ENCODE measurements around the gene GSTCD.

The GSTCD gene

GRCh38 chr4:105837037-105837436 lies 128.5 kb downstream of the GSTCD start:
- TF ChIP-seq EZH2phosphoT487 (IDR thresholded peaks at IDR 0.05; ENCODE audit: borderline replicate concordance): no peak
- no peak for TF ChIP-seq CTCF (conservative IDR thresholded peaks at IDR 0.05; ENCODE audit: low read length)
- H3K36me3 ChIP-seq (ENCODE audit: insufficient read depth, low read length): no peaks in the 10 kb centered on the region
- no peaks in the 10 kb centered on the region for H4K20me1 ChIP-seq (ENCODE audit: insufficient read depth, low read length, poor library complexity, severe bottlenecking)
- no peak overlapping the region for H3K4me3 ChIP-seq (ENCODE audit: low read length, poor library complexity, severe bottlenecking)
- H3K79me2 ChIP-seq (ENCODE audit: insufficient read depth, low read length): no peaks in the 10 kb centered on the region
- no peaks in the 10 kb centered on the region for H3K27me3 ChIP-seq (ENCODE audit: insufficient read depth, low read length, poor library complexity, severe bottlenecking)
- no peaks in the 10 kb centered on the region for H3K9me3 ChIP-seq (ENCODE audit: insufficient read depth, low read depth, low read length)
- H3K4me1 ChIP-seq (ENCODE audit: insufficient read depth, low read length, poor library complexity, severe bottlenecking): no peaks in the 10 kb centered on the region
- no peak overlapping the region for H2AFZ ChIP-seq (ENCODE audit: low read length)
- no peaks in the 10 kb centered on the region for H3K9me2 ChIP-seq (replicated peaks; ENCODE audit: low read depth, low read length)
- no peak overlapping the region for H3K4me2 ChIP-seq (ENCODE audit: low read depth, low read length, poor library complexity, severe bottlenecking)
- no peaks in the 10 kb centered on the region for H3F3A ChIP-seq (ENCODE audit: low read depth)
- H3K9ac ChIP-seq (ENCODE audit: low read depth, low read length, poor library complexity, severe bottlenecking): no peak overlapping the region

GRCh38 chr4:105838082-105838481 lies 129.5 kb downstream of the GSTCD start:
- Histone ChIP-seq H4K20me1 (ENCODE audit: insufficient read depth, low read length, poor library complexity, severe bottlenecking) (no peaks in the 10 kb centered on the region), H3F3A (ENCODE audit: low read depth) (no peaks in the 10 kb centered on the region), H3K4me1 (ENCODE audit: insufficient read depth, low read length, poor library complexity, severe bottlenecking) (no peaks in the 10 kb centered on the region), H3K36me3 (ENCODE audit: insufficient read depth, low read length) (no peaks in the 10 kb centered on the region), H3K4me2 (ENCODE audit: low read depth, low read length, poor library complexity, severe bottlenecking) (no peak overlapping the region), H3K9me2 (replicated peaks; ENCODE audit: low read depth, low read length) (no peaks in the 10 kb centered on the region), H3K9ac (ENCODE audit: low read depth, low read length, poor library complexity, severe bottlenecking) (no peak overlapping the region), H3K9me3 (ENCODE audit: insufficient read depth, low read depth, low read length) (no peaks in the 10 kb centered on the region), H3K79me2 (ENCODE audit: insufficient read depth, low read length) (no peaks in the 10 kb centered on the region), H2AFZ (ENCODE audit: low read length) (no peak overlapping the region), H3K4me3 (ENCODE audit: low read length, poor library complexity, severe bottlenecking) (no peak overlapping the region), H3K27me3 (ENCODE audit: insufficient read depth, low read length, poor library complexity, severe bottlenecking) (no peaks in the 10 kb centered on the region)
- TF ChIP-seq EZH2phosphoT487 (IDR thresholded peaks at IDR 0.05; ENCODE audit: borderline replicate concordance): no peak
- no peak for TF ChIP-seq CTCF (conservative IDR thresholded peaks at IDR 0.05; ENCODE audit: low read length)

GRCh38 chr4:105840426-105841174 lies 132.0 kb downstream of the GSTCD start:
- TF ChIP-seq CTCF (conservative IDR thresholded peaks at IDR 0.05; ENCODE audit: low read length) (no peak), EZH2phosphoT487 (IDR thresholded peaks at IDR 0.05; ENCODE audit: borderline replicate concordance) (no peak)

More at GRCh38 chr4:105840426-105841174, 132.0 kb downstream of the GSTCD start:
- Histone ChIP-seq H4K20me1 (ENCODE audit: insufficient read depth, low read length, poor library complexity, severe bottlenecking) (no peaks in the 10 kb centered on the region), H2AFZ (ENCODE audit: low read length) (no peak overlapping the region), H3K4me3 (ENCODE audit: low read length, poor library complexity, severe bottlenecking) (no peak overlapping the region), H3F3A (ENCODE audit: low read depth) (no peaks in the 10 kb centered on the region), H3K79me2 (ENCODE audit: insufficient read depth, low read length) (no peaks in the 10 kb centered on the region), H3K27me3 (ENCODE audit: insufficient read depth, low read length, poor library complexity, severe bottlenecking) (no peaks in the 10 kb centered on the region), H3K9me2 (replicated peaks; ENCODE audit: low read depth, low read length) (no peaks in the 10 kb centered on the region), H3K9me3 (ENCODE audit: insufficient read depth, low read depth, low read length) (no peaks in the 10 kb centered on the region), H3K4me1 (ENCODE audit: insufficient read depth, low read length, poor library complexity, severe bottlenecking) (no peaks in the 10 kb centered on the region), H3K4me2 (ENCODE audit: low read depth, low read length, poor library complexity, severe bottlenecking) (no peak overlapping the region), H3K9ac (ENCODE audit: low read depth, low read length, poor library complexity, severe bottlenecking) (no peak overlapping the region), H3K36me3 (ENCODE audit: insufficient read depth, low read length) (no peaks in the 10 kb centered on the region)

Data from Loucy (cell line).